ENCODE measurements around the gene CEP192. TPM values are rescaled to one million over a fixed set of nuclear protein-coding genes. Genes with fewer than 3 reads are reported as not detected.
A peak's percentile ranks its signal among the peaks of the same experiment; 100 is the strongest.

Gene CEP192
- total RNA-seq, 4 donors from 2014 or later = 35.3 to 80.3 (median 66.6) TPM

GRCh38 chr18:13138420-13139139 is 147.4 kb downstream of the CEP192 start:
- H3K27ac ChIP-seq = peak overlapping the region; percentile 67 to 76

GRCh38 chr18:13139885-13140450 is 148.8 kb downstream of the CEP192 start:
- Histone ChIP-seq H3K4me1 (no peaks in the 10 kb centered on the region), H3K36me3 (no peaks in the 10 kb centered on the region), H3K27ac (no peak overlapping the region), H3K9me3 (no peaks in the 10 kb centered on the region), H3K27me3 (no peaks in the 10 kb centered on the region), H3K4me3 (no peak overlapping the region)
- no peak for DNase-seq
- intact Hi-C loops (cut with DNase I; ENCODE audit: low total_unique reads) = no loop called here
- TF ChIP-seq CTCF (IDR thresholded peaks at IDR 0.05) = no peak
- no peak for TF ChIP-seq POLR2A (IDR thresholded peaks at IDR 0.05)

More at GRCh38 chr18:13138420-13139139, 147.4 kb downstream of the CEP192 start:
- Histone ChIP-seq H3K27me3 (no peaks in the 10 kb centered on the region), H3K4me3 (peak overlapping the region in 1 of 2 donors; percentile 55), H3K36me3 (no peaks in the 10 kb centered on the region), H3K9me3 (no peaks in the 10 kb centered on the region), H3K4me1 (no peaks in the 10 kb centered on the region)
- no peak for TF ChIP-seq POLR2A (IDR thresholded peaks at IDR 0.05)
- TF ChIP-seq CTCF (IDR thresholded peaks at IDR 0.05) = no peak
- no peak for DNase-seq
- intact Hi-C loops (cut with DNase I; ENCODE audit: low total_unique reads) = no loop called here

- intact Hi-C loops (cut with DNase I; ENCODE audit: low total_unique reads) = no loop called here
- H3K36me3 ChIP-seq = no peaks in the 10 kb centered on the region
- DNase-seq = no peak
- no peak overlapping the region for H3K4me3 ChIP-seq
- H3K4me1 ChIP-seq = no peaks in the 10 kb centered on the region
- TF ChIP-seq POLR2A (IDR thresholded peaks at IDR 0.05) (no peak), CTCF (IDR thresholded peaks at IDR 0.05) (no peak)
- no peaks in the 10 kb centered on the region for H3K27me3 ChIP-seq
- H3K9me3 ChIP-seq = no peaks in the 10 kb centered on the region
- no peak overlapping the region for H3K27ac ChIP-seq
Observed at GRCh38 chr18:13141209-13141608, 150.0 kb downstream of the CEP192 start.

GRCh38 chr18:13145636-13146190 is 154.6 kb downstream of the CEP192 start:
- no peak for TF ChIP-seq CTCF (IDR thresholded peaks at IDR 0.05)
- no peak for TF ChIP-seq POLR2A (IDR thresholded peaks at IDR 0.05)
- Histone ChIP-seq H3K4me3 (no peak overlapping the region), H3K27me3 (no peaks in the 10 kb centered on the region), H3K27ac (no peak overlapping the region), H3K4me1 (no peaks in the 10 kb centered on the region), H3K9me3 (no peaks in the 10 kb centered on the region), H3K36me3 (no peaks in the 10 kb centered on the region)
- no peak for DNase-seq
- intact Hi-C loops (cut with DNase I; ENCODE audit: low total_unique reads) = no loop called here

DNA sequence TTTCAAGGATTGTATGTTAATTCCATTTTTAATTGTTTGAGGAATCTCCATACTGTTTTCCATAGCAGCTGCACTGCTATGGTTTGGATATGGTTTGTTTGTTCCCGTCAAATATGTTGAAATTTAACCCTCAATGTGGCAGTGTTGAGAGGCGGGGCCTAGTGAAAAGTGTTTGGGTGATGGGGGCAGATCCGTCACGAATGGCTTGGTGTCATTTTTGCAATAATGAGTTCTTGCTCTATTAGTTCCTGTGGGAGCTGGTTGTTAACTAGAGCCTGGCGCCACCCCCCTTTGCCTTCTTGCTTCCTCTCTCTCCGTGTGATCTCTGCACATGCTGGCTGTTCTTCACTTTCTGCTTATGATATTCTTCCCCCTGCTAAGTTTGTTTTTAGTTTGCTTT is 156.0 kb downstream of the CEP192 start:
- Histone ChIP-seq H3K36me3 (no peaks in the 10 kb centered on the region), H3K27me3 (no peaks in the 10 kb centered on the region), H3K4me1 (no peaks in the 10 kb centered on the region), H3K9me3 (no peaks in the 10 kb centered on the region), H3K27ac (no peak overlapping the region), H3K4me3 (no peak overlapping the region)
- TF ChIP-seq CTCF (IDR thresholded peaks at IDR 0.05) = no peak
- no peak for TF ChIP-seq POLR2A (IDR thresholded peaks at IDR 0.05)
- no peak for DNase-seq
- intact Hi-C loops (cut with DNase I; ENCODE audit: low total_unique reads) = no loop called here

All from uterus (tissue), 4 donors.